OCI-LY1 (cell line): Measurements from ENCODE around the gene TEKT1.
"Not testable (repeated sequence)": the region's sequence is repeated elsewhere in the genome, so short reads cannot be mapped to it uniquely, and the experiment has no call there.

Experiments
- H2AFZ ChIP-seq: fragments of 200-600 bp; sonication (generic), shearing (Covaris generic); 2 replicates; pipeline ENCODE4 v1.6.0; 2014; ENCODE audit warnings: antibody characterized with exemption, mild to moderate bottlenecking, low read length
- H3F3A ChIP-seq: fragments of 200-600 bp; sonication (generic), shearing (Covaris generic); 2 replicates; pipeline ENCODE4 v1.6.0; 2014; ENCODE audit warnings: mild to moderate bottlenecking, antibody characterized with exemption, low read length, moderate library complexity; ENCODE audit not compliant: insufficient read depth
- H3K27ac ChIP-seq: fragments of 200-600 bp; sonication (generic); 2 replicates; pipeline ENCODE4 v1.5.1; 2014; ENCODE audit warnings: low read length, mixed run types, mild to moderate bottlenecking, low read depth; ENCODE audit not compliant: poor library complexity, severe bottlenecking
- H3K27me3 ChIP-seq: fragments of 200-600 bp; sonication (generic); 2 replicates; pipeline ENCODE4 v1.6.0; 2014; ENCODE audit warnings: antibody characterized with exemption, mild to moderate bottlenecking, low read length, moderate library complexity; ENCODE audit not compliant: insufficient read depth
- H3K36me3 ChIP-seq: fragments of 200-600 bp; sonication (generic); 2 replicates; pipeline ENCODE4 v1.6.1; 2014; ENCODE audit warnings: mild to moderate bottlenecking, antibody characterized with exemption, low read length, moderate library complexity, mixed read lengths; ENCODE audit not compliant: insufficient read depth
- H3K4me1 ChIP-seq: fragments of 200-600 bp; sonication (generic); 2 replicates; pipeline ENCODE4 v1.5.1; 2014; ENCODE audit warnings: mild to moderate bottlenecking, low read length, moderate library complexity; ENCODE audit not compliant: insufficient read depth, severe bottlenecking
- H3K4me2 ChIP-seq: fragments of 200-600 bp; sonication (generic), shearing (Covaris generic); 2 replicates; pipeline ENCODE4 v1.6.1; 2014; ENCODE audit warnings: low read length
- H3K4me3 ChIP-seq: fragments of 200-600 bp; sonication (generic); 2 replicates; pipeline ENCODE4 v1.5.1; 2014; ENCODE audit warnings: low read length, low read depth, mild to moderate bottlenecking, mixed read lengths; ENCODE audit not compliant: poor library complexity, severe bottlenecking
- H3K79me2 ChIP-seq: fragments of 200-600 bp; shearing (Covaris generic); 2 replicates; pipeline ENCODE4 v1.6.1; 2016; ENCODE audit warnings: mixed run types, low read length, mixed read lengths; ENCODE audit not compliant: insufficient read depth
- H3K9ac ChIP-seq: fragments of 200-600 bp; sonication (generic), shearing (Covaris generic); 2 replicates; pipeline ENCODE4 v1.6.1; 2014; ENCODE audit warnings: mild to moderate bottlenecking, low read length, mixed read lengths
- H3K9me2 ChIP-seq: fragments of 200-600 bp; sonication (generic), shearing (Covaris generic); 2 replicates; pipeline ENCODE4 v1.6.1; 2014; ENCODE audit warnings: low read depth, mild to moderate bottlenecking, low read length, mixed read lengths
- H3K9me3 ChIP-seq: fragments of 200-600 bp; shearing (Covaris generic); 2 replicates; pipeline ENCODE4 v1.6.1; 2014; ENCODE audit warnings: low read length, mixed read lengths
- H4K20me1 ChIP-seq: fragments of 200-600 bp; sonication (generic), shearing (Covaris generic); 2 replicates; pipeline ENCODE4 v1.6.0; 2016; ENCODE audit warnings: mild to moderate bottlenecking, low read length; ENCODE audit not compliant: insufficient read depth
- CTCF ChIP-seq: fragments of 200-600 bp; sonication (generic), shearing (Covaris generic); IDR thresholded peaks from 2 replicates; pipeline ENCODE4 v1.5.1; 2017; ENCODE audit warnings: mild to moderate bottlenecking, antibody characterized with exemption, low read length, moderate library complexity, mixed read lengths
- EZH2 ChIP-seq: fragments of 200-600 bp; sonication (generic), shearing (Covaris generic); IDR thresholded peaks from 2 replicates; pipeline ENCODE4 v1.8.0; 2017; ENCODE audit warnings: borderline replicate concordance, mixed run types, mild to moderate bottlenecking, antibody characterized with exemption, low read length, moderate library complexity, mixed read lengths

Gene TEKT1

GRCh38 chr17:6818938-6819337, 12.6 kb downstream of the TEKT1 start:
- H3K27ac ChIP-seq = no peak overlapping the region
- no peak overlapping the region for H2AFZ ChIP-seq
- no peaks in the 10 kb centered on the region for H3K9me3 ChIP-seq
- no peaks in the 10 kb centered on the region for H3K79me2 ChIP-seq
- no peaks in the 10 kb centered on the region for H3K36me3 ChIP-seq
- no peaks in the 10 kb centered on the region for H4K20me1 ChIP-seq
- no peak overlapping the region for H3K4me2 ChIP-seq
- H3K9me2 ChIP-seq = no peaks in the 10 kb centered on the region
- no peak overlapping the region for H3K9ac ChIP-seq
- H3K4me3 ChIP-seq = no peak overlapping the region
- TF ChIP-seq EZH2 = no peak
- no peak for TF ChIP-seq CTCF
- no peaks in the 10 kb centered on the region for H3K27me3 ChIP-seq
- no peaks in the 10 kb centered on the region for H3K4me1 ChIP-seq
- H3F3A ChIP-seq = no peaks in the 10 kb centered on the region

DNA sequence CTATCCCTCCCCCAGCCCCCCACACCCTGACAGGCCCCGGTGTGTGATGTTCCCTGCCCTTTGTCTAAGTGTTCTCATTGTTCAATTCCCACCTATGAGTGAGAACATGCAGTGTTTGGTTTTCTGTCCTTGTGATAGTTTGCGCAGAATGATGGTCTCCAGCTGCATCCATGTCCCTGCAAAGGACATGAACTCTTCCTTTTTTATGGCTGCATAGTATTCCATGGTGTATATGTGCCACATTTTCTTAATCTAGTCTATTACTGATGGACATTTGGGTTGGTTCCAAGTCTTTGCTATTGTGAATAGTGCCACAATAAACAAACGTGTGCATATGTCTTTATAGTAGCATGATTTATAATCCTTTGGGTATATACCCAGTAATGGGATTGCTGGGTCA, 15.2 kb downstream of the TEKT1 start:
- H3F3A ChIP-seq, H3K79me2 ChIP-seq, H3K36me3 ChIP-seq, H3K9me2 ChIP-seq, H2AFZ ChIP-seq, H3K4me2 ChIP-seq, H3K4me3 ChIP-seq, H3K9ac ChIP-seq, H3K9me3 ChIP-seq, H3K27ac ChIP-seq, H3K27me3 ChIP-seq, H4K20me1 ChIP-seq, H3K4me1 ChIP-seq: not testable (repeated sequence)

DNA sequence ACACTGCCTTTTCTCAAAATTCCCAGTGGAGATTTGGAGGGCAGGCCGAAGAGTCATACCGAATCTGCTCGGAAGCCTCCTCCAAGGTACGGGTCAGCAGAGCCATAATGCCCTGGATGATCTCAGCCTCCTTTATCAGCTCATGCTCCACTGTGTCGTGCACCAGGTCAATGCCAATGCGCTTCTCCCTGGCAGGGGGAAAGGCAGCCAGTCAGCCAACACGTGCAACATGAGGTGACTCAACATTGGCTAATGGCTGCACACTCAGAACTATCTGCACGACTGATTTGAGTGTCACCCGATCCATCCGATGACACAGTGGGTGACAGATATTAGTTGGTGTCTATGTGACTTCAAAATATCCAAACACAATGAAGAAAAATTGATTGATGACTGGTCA, 15.8 kb downstream of the TEKT1 start:
- H3K9ac ChIP-seq = no peak overlapping the region
- TF ChIP-seq EZH2 (no peak), CTCF (no peak)
- H3K36me3 ChIP-seq = no peaks in the 10 kb centered on the region
- no peak overlapping the region for H3K27ac ChIP-seq
- H3F3A ChIP-seq = no peaks in the 10 kb centered on the region
- H2AFZ ChIP-seq = no peak overlapping the region
- no peaks in the 10 kb centered on the region for H3K4me1 ChIP-seq
- H3K9me2 ChIP-seq = no peaks in the 10 kb centered on the region
- H3K27me3 ChIP-seq = no peaks in the 10 kb centered on the region
- no peak overlapping the region for H3K4me3 ChIP-seq
- H4K20me1 ChIP-seq = no peaks in the 10 kb centered on the region
- H3K9me3 ChIP-seq = no peaks in the 10 kb centered on the region
- H3K4me2 ChIP-seq = no peak overlapping the region
- H3K79me2 ChIP-seq = no peaks in the 10 kb centered on the region

DNA sequence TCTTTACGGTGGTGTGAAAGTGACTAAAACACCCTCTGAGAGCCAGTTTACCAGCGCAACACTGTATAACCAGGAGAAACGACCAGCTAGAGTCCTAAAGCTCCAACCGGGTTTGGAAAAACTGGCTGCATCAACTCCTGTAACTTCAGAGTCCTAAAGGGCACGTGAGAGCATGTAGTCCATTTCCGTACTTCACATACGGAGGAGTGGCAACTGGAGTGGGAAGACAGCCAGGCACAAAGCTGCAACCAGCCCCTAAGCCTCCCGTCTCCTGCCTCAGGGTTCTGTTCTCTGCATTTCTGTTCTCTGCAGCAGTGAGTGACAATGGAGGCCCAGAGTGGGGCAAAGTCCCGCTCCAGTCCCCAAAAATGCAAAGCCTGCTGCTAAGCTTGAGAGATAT, 19.2 kb downstream of the TEKT1 start:
- Histone ChIP-seq H3K4me1 (no peaks in the 10 kb centered on the region), H4K20me1 (no peaks in the 10 kb centered on the region), H3K4me2 (no peak overlapping the region), H3K36me3 (no peaks in the 10 kb centered on the region), H3K79me2 (no peaks in the 10 kb centered on the region), H3F3A (no peaks in the 10 kb centered on the region), H3K9me3 (no peaks in the 10 kb centered on the region), H3K27me3 (no peaks in the 10 kb centered on the region), H3K9me2 (no peaks in the 10 kb centered on the region), H3K27ac (no peak overlapping the region), H2AFZ (no peak overlapping the region), H3K9ac (no peak overlapping the region), H3K4me3 (no peak overlapping the region)
- TF ChIP-seq CTCF = no peak
- no peak for TF ChIP-seq EZH2
